ENCODE data around the gene HEXA.

DNA sequence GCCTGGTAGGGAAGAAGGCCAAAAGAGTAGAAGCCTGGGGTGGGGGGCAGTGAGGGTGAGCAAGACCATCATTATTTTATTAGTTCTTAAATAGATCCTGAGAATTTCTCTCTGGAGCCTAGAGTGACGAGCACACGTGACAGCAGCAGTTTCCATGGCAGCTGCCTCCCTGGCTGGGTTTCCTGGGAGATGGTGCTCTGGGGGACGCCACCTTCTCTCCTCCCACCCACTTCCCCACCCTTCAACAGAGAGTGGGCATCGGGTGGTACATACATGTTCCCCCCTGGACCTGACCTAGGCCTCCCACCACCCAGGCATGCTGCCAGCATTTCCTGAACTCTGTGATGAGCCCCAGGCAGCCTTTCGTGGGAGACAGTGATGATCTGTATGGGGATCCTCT, 68.8 kb downstream of the HEXA start:
- TF ChIP-seq POLR2AphosphoS5 (IDR thresholded peaks at IDR 0.05) (no peak), CTCF (IDR thresholded peaks at IDR 0.05) (no peak), POLR2A (IDR thresholded peaks at IDR 0.05; ENCODE audit: low read depth) (no peak)

All from esophagus muscularis mucosa (tissue), 3 donors.